CMK (cell line): ENCODE measurements around the gene AMDHD2.
"Not testable (repeated sequence)": the region's sequence is repeated elsewhere in the genome, so short reads cannot be mapped to it uniquely, and the experiment has no call there.

Experiments
- DNase-seq: peaks from one replicate; pipeline ENCODE4 v3.0.0-alpha.2; 2010; ENCODE audit warnings: low read depth

The AMDHD2 gene

GRCh38 chr16:2533912-2534311 lies 13.7 kb downstream of the AMDHD2 start:
- DNase-seq, result no peak

GRCh38 chr16:2534335-2534734 lies 14.2 kb downstream of the AMDHD2 start:
- not testable (repeated sequence) for DNase-seq

GRCh38 chr16:2535625-2536013 lies 15.4 kb downstream of the AMDHD2 start:
- DNase-seq, result no peak

GRCh38 chr16:2537451-2538379 lies 17.5 kb downstream of the AMDHD2 start, which contains the start of gene PDPK1:
TSS of gene PDPK1 (plus strand) at chr16:2538021. CDS start at chr16:2538113, 92 bp downstream.
- DNase-seq, result peak; percentile 73

GRCh38 chr16:2539192-2539844 lies 19.1 kb downstream of the AMDHD2 start:
- not testable (repeated sequence) for DNase-seq

GRCh38 chr16:2539845-2540458 lies 19.8 kb downstream of the AMDHD2 start:
- DNase-seq, result not testable (repeated sequence)

GRCh38 chr16:2540912-2541311 lies 20.7 kb downstream of the AMDHD2 start:
- not testable (repeated sequence) for DNase-seq

- DNase-seq, result not testable (repeated sequence)
Observed at GRCh38 chr16:2541409-2541808, 21.2 kb downstream of the AMDHD2 start.

- not testable (repeated sequence) for DNase-seq
Observed at GRCh38 chr16:2543771-2544170, 23.6 kb downstream of the AMDHD2 start.

- not testable (repeated sequence) for DNase-seq
Observed at GRCh38 chr16:2550283-2550878, 30.2 kb downstream of the AMDHD2 start.

GRCh38 chr16:2551420-2551889 lies 31.3 kb downstream of the AMDHD2 start:
- DNase-seq, result not testable (repeated sequence)

GRCh38 chr16:2554709-2555425 lies 34.7 kb downstream of the AMDHD2 start:
- not testable (repeated sequence) for DNase-seq

- not testable (repeated sequence) for DNase-seq
Observed at GRCh38 chr16:2557150-2557549, 37.0 kb downstream of the AMDHD2 start.

- not testable (repeated sequence) for DNase-seq
Observed at GRCh38 chr16:2560131-2560797, 40.1 kb downstream of the AMDHD2 start.

GRCh38 chr16:2560798-2561133 lies 40.6 kb downstream of the AMDHD2 start:
- not testable (repeated sequence) for DNase-seq

- DNase-seq, result not testable (repeated sequence)
Observed at GRCh38 chr16:2567506-2567905, 47.3 kb downstream of the AMDHD2 start.

- DNase-seq, result not testable (repeated sequence)
Observed at GRCh38 chr16:2568573-2568972, 48.4 kb downstream of the AMDHD2 start.

GRCh38 chr16:2572704-2573103 lies 52.5 kb downstream of the AMDHD2 start:
- not testable (repeated sequence) for DNase-seq

GRCh38 chr16:2575839-2576238 lies 55.7 kb downstream of the AMDHD2 start:
- not testable (repeated sequence) for DNase-seq

- DNase-seq, result not testable (repeated sequence)
Observed at GRCh38 chr16:2577044-2577443, 56.9 kb downstream of the AMDHD2 start.

- DNase-seq, result not testable (repeated sequence)
Observed at GRCh38 chr16:2578905-2579304, 58.7 kb downstream of the AMDHD2 start.
